B cell (primary cell): Measurements from ENCODE around the gene EBLN2.

Source experiments
- CTCF ChIP-seq: fragments of 200-600 bp; IDR thresholded peaks from one replicate; pipeline ENCODE4 v1.8.0; 2022; ENCODE audit warnings: antibody characterized with exemption, mild to moderate bottlenecking
- EZH2 ChIP-seq: IDR thresholded peaks from 2 replicates; pipeline ENCODE4 v1.6.1; 2012; ENCODE audit warnings: borderline replicate concordance, low read depth, mild to moderate bottlenecking, moderate library complexity, low read length; ENCODE audit not compliant: insufficient read depth, poor library complexity, severe bottlenecking

- TF ChIP-seq CTCF, result no peak
- TF ChIP-seq EZH2, result no peak
Measured at GRCh38 chr3:73107215-73107614, 45.8 kb downstream of the EBLN2 start.
